Breast epithelium (tissue), 3 donors: ENCODE measurements around the gene TLCD3A.

Source experiments
- POLR2A ChIP-seq: fragments of 450-650 bp; IDR thresholded peaks from one replicate; pipeline ENCODE4 v1.6.1; 2016; ENCODE audit warnings: antibody characterized with exemption, mild to moderate bottlenecking, moderate library complexity
- POLR2AphosphoS5 ChIP-seq, 3 donors: sonication (generic); formaldehyde crosslinking; IDR thresholded peaks; one replicate each; pipeline ENCODE4 v1.6.1; 2017; ENCODE audit warnings: antibody characterized with exemption in 3 of 3
- TF ChIP-seq, protein P1 (sequence below), 3 donors: fragments of 450-650 bp; IDR thresholded peaks; one replicate each; pipeline ENCODE4 v1.5.1; 2016 to 2017; ENCODE audit warnings: antibody characterized with exemption in 3 of 3, mild to moderate bottlenecking in 3 of 3, moderate library complexity in 3 of 3

DNA sequence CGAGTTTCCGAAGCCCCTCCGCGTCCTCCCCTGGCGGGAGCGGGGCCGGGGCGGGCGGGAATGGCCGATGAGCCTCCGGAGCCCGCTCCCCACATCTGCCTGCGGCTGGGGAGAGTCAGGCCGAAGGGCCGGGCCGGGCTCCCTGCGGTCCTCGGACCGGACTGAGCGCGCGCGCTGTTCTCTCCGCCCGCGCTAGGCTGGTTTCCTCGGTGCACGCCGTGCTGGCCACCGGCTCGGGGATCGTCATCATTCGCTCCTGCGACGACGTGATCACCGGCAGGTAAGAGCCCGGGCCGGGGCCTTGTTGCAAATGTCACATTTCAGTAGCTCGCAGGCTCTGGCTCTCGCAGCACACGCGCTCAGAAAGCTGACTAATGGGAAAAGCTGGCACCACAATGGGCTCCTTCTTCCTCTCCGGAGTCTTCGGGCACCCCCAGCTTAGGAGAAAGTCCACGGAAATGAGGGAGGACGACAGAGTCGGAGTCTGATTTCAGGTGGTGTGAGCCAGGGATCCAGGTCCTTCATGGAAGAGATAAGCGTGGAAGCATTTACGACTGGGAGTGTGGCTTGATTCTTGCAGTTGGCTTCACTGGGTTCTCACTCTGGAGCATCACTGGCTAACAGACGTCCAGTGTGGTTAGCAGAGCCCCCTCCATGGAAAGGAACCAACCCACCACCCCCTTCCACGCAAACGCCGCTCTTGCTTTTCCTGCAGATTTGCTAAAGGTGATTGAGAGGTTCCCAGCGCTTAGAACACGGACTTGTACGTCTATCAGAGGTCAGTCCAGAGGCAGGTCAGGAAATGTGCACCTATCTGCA is 715 bp downstream of the TLCD3A start:
- no peak for TF ChIP-seq POLR2AphosphoS5 (IDR thresholded peaks at IDR 0.05)
- TF ChIP-seq, protein P1, sequence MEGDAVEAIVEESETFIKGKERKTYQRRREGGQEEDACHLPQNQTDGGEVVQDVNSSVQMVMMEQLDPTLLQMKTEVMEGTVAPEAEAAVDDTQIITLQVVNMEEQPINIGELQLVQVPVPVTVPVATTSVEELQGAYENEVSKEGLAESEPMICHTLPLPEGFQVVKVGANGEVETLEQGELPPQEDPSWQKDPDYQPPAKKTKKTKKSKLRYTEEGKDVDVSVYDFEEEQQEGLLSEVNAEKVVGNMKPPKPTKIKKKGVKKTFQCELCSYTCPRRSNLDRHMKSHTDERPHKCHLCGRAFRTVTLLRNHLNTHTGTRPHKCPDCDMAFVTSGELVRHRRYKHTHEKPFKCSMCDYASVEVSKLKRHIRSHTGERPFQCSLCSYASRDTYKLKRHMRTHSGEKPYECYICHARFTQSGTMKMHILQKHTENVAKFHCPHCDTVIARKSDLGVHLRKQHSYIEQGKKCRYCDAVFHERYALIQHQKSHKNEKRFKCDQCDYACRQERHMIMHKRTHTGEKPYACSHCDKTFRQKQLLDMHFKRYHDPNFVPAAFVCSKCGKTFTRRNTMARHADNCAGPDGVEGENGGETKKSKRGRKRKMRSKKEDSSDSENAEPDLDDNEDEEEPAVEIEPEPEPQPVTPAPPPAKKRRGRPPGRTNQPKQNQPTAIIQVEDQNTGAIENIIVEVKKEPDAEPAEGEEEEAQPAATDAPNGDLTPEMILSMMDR (IDR thresholded peaks at IDR 0.05) = no peak
- TF ChIP-seq POLR2A = no peak
